Measurements from ENCODE around the gene NPAS2. TPM values are rescaled to one million over a fixed set of nuclear protein-coding genes. Genes with fewer than 3 reads are reported as not detected.

The NPAS2 gene
- total RNA-seq, 4 donors from 2014 or later: 4.7 to 131 (median 11.2) TPM

- TF ChIP-seq CTCF (IDR thresholded peaks at IDR 0.05; ENCODE audit: low read depth): no peak
These were observed 11.3 kb downstream of the NPAS2 start for GRCh38 chr2:100831158-100831750.

- no peak for TF ChIP-seq CTCF (IDR thresholded peaks at IDR 0.05; ENCODE audit: low read depth)
These were observed 11.9 kb downstream of the NPAS2 start for GRCh38 chr2:100831831-100832230.

GRCh38 chr2:100832885-100833284 is 12.9 kb downstream of the NPAS2 start:
- TF ChIP-seq CTCF (IDR thresholded peaks at IDR 0.05; ENCODE audit: low read depth): no peak

GRCh38 chr2:100833331-100833730 is 13.4 kb downstream of the NPAS2 start:
- no peak for TF ChIP-seq CTCF (IDR thresholded peaks at IDR 0.05; ENCODE audit: low read depth)

GRCh38 chr2:100834221-100834620 is 14.3 kb downstream of the NPAS2 start:
- TF ChIP-seq CTCF (IDR thresholded peaks at IDR 0.05; ENCODE audit: low read depth): no peak

- TF ChIP-seq CTCF (IDR thresholded peaks at IDR 0.05; ENCODE audit: low read depth): no peak
These were observed 15.2 kb downstream of the NPAS2 start for GRCh38 chr2:100835006-100835659.

GRCh38 chr2:100840519-100840918 is 20.6 kb downstream of the NPAS2 start:
- no peak for TF ChIP-seq CTCF (IDR thresholded peaks at IDR 0.05; ENCODE audit: low read depth)
